Fibroblast of skin of left biceps (primary cell): Measurements from ENCODE around the gene RNF207.

Experiments
- DNase-seq, 2 experiments: peaks; one replicate each; pipeline ENCODE4 v3.0.0-alpha.2; 2013; ENCODE audit warnings: low read depth in 2 of 2

The RNF207 gene

DNA sequence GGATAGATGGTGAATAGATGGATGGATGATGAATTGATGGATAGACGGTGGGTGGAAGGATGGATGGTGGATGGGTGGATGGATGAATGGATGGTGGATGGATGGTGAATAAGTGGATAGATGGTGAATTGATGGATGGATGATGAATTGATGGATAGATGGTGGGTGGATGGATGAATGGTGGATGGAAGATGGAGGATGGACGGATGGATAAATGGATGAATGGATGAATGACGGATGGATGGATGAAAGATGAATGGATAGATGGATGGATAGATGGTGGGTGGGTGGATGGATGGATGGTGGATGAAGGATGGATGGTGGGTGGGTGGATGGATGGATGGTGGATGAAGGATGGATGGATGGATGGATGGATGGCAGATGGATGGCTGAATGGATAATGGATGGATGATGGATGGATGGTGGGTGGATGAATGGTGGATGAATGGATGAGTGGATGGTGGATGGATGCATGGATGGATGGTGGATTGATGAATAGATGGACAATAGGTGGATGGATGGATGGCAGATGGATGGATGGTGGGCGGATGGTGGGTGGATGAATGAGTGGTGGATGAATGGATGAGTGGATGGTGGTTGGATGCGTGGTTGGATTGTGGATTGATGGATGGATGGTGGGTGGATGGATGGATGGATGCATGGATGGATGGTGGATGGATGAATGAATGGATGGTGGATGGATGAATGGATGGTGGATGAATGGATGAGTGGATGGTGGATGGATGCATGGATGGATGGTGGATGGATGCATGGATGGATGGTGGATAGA is 31.1 kb upstream of the RNF207 start:
- no peak for DNase-seq

DNA sequence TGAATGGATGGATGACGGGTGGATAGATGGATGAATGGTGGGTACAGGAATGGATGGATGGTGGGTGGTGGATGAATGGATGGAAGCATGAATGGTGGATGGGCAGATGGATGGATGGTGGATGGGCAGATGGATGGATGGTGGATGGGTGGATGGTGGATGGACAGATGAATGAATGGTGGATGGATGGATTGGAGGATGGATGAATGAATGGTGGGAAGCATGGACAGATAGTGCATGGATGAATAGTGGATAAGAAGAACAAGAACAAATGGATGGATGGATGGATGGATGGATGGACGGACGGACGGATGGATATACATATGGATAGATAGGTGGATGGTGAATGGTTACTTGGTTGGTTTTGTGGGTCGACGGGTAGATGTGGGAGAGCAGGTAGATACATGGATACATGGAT is 30.5 kb upstream of the RNF207 start:
- no peak for DNase-seq

DNA sequence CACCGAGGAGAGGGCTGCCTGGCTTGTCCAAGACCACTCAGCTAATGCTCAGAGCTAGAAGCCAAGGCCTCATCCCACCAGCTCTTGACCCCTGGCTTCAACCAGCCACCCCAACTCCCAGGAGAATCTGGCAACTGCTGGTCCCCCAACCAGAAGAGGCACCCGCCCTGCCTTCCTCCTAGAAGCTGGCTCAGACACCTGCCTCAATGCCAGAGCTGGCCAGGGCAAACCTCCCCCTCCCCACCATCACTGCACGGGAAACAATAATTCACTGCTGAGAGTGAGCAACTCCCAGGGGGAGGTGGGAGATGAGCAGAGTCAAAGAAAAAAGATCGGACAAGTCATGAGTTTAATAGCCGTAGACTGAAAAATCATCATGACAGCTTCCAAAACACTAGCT is 29.1 kb upstream of the RNF207 start:
- DNase-seq: no peak

DNA sequence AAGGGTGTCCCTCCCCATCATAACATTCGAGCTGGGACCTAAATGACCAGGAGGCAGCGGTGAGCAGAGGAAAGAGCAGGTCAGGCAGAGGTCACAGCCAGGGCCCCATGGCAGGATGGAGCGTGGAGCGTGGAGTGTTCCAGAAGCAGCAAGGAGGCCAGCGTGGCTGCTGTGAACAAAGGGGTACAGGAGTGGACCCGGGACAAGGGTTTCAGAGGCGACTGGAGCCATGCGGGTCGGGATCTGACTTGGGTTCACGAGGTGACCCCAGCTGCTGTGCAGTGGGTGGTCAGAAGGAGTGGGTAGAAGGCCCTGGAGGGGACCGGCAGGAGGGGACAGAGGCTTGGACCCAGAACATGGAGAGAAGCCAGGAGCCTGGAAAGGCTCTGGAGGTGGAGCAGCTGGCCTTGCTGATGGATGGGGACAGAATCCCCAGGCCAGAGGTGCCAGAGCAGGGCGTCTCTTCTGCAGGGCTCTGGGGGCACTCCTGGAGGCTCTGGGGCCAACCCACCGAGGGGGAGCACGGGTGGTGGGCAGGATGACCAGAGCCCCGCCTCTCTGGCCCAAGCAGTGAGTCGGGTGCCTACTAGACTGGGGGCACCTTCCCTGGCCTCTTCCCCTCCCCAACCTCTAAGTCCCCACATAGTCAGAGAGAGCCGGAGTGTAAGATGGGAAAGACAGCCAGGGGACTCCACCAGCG is 28.1 kb upstream of the RNF207 start:
- DNase-seq: no peak

DNA sequence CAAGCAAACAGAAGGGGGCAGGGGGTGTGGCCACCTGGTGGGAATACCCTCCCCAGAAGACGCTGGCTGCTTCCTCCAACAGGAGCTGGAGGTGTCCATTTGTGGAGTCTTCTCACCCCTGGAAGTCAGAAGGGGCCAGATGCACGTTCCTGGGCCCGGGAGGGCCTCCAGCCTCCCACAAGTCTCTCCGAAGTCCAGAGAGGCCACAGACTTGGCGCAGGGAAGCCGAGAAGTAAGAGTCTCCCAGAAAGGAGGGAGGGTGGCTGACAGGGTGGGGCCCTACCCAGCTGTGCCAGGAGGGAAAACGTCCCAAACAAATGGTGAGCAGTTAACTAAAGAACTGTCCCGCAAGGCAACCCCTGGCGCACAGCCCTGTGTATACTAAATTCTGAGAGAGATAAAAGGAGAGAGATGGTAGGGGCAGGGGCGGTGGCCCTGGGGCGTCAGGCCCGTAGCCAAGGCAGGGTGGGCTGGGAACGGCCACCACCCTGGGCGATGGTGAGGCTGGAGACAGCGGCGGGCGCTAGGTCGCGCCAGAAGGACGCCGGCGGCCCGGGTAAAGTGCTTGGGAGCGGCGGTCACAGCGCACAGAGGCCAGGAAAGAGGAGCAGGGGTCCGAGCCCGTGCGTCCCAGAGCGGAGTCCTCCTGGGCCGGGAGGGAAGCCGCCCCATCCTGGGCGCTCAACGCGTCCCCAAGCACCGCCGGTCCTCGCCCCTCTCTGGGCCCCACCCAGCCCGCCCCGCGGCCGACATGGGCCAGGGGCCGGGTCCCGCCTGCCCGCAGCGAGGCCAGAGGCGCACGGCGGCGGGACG is 27.0 kb upstream of the RNF207 start:
- no peak for DNase-seq

DNA sequence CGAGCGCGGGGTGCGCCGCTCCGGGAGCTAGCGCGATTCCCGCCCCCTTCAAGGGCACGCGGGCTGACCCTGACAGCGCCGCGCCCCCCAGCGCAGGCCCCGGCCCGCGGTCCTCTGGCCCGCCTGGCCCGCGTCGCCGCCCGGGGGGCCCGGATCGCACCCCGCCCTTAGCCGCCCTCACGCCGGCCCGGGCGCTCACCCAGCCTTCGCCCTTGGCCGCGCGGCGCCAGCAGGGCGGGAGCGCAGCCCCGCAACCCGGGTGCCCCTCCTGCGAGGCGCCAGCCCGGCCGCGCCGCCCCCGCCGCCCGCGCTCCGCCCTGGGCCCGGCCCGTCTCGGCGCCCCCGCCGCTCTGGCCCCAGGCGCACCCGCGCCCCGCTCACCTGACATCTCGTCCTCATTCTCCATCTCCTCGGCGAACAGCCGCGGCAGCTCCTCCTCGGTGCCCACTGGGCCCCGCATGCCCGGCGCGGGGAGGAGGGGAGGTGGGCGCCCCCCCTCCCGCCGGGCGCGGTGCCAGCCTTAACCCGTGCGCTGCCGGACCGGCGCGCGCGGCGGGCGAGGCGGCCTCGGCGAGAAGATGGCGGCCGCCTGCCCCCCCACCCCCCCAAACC is 26.2 kb upstream of the RNF207 start:
- no peak for DNase-seq

DNA sequence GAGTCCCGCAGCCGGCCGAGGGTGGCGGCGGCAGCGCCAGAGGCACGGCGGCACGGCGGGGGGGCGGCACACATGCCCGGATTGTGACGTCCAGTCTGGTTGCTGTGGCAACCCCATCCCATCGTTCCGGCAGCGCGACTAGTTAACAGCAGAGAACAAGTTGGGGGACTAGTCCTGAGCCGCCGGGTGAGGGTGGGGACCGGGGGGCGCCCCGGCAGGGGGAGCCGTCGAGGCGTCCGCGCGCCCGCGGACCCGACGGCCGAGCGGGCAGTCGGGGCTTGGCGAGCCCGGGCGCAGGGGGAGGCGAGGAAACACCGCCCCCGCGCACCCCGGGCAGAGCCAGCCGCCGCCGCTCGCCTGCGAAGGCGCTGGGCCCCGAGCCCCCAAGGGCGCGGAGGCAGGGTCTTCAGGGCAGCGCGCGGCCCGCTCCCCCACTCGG is 25.6 kb upstream of the RNF207 start, which contains the start of gene CHD5:
TSS of gene CHD5 (minus strand) at position 54 of the 439 bp plus-strand sequence. CDS start 298 bp downstream, outside the sequence.
- DNase-seq: no peak

DNA sequence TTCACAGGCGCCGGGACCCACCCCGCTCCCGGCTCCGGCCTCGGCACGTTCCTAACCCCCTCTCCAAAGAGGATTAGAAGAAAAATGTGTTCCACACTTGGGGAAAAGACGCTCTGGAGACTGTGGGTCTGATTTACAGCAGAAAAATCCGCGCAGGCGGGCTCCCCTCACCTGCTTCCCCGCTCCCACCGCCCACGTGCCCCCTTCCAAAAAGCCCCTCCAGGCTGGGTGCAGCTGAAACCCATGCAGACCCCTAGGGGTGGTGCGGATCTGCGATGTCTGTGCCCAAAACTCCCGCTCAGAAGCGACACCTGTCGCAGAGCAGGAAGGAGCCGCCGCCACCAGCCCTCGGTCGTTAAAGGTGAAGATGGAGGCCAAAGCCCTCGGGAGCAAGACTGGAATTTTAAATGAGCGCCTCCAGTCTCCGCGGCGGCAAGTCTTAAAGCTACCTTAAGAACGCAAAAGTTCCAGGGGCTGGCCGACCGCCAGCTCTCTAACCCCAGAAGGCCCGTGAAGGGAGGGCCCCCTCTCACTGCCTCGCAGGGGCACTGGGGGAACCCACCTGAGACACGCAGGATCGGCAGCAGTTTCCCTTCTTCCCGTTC is 25.1 kb upstream of the RNF207 start:
- DNase-seq: no peak

DNA sequence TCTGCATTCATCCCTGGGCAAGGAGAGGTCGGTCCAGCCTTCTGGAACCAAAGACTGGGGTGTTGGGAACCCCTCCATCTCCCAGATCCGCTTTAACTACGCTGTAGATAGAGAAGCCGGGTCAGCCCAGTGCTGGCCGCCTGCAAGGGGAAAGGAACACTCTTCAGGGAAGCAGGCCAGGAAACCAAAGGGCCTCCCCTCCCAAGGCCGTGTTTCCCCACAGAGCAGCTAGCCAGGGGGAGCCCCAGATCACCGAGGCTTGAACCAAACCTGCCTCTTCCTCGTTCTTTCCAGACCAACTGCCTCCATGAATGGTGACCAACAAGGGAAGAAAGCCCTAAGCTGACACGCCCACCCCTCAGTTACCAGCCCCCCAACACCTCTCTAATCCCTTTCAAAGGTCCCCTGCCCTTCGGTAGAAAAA is 24.6 kb upstream of the RNF207 start:
- DNase-seq: no peak

DNA sequence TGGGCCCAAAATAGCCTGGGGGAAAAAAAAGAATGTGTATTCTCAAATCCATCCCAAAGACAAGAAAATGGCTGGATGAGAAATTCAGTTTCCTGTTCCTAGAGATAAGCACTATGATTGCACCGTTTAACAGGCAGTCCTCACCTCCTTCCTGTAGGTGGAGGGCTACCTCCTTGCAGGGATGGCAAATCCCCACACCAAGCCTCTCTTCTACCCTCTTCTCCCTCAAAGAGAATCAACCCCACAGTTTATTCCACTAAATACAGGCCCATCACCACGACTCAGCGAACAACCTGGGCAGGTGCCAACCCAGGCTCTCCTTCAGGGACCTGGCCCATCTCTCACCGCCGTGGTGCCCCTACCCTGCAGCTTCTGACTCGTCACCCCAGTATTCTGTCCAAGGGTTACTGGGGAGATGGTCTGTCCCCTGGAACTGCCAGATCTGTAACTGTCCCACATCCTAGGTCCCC is 22.4 kb upstream of the RNF207 start:
- DNase-seq: no peak

DNA sequence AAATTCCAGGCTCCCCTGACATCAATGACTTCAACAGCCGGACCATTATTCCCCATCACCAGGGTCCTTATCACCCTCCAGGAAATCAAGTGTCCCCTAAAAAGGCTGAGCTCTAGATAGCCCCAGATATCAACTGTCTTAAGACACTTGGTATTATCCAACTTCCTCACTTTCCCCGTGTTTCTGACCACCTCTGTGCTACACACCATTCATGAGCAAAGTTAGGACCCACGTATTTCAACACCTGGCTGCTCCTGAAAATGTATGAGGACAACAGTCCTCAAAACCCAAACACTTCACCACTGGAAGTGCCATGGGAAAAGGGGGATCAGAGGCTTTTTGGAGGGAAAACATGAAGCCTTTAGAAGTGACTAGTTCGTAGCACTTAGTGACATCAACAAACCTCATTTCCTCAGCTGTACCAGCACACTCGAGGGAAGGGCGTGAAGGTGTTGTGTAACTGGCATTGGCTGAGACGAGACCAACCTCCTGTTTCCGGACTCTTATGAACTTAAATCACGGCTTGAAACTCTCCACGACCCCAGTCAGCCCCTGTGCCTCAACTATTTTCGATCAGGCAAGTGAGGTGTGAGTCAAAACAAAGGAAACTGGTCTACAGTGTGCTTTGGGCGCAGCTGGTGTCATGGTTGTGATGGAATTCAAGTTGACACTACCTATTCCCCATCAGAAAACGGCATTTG is 21.7 kb upstream of the RNF207 start:
- no peak for DNase-seq

DNA sequence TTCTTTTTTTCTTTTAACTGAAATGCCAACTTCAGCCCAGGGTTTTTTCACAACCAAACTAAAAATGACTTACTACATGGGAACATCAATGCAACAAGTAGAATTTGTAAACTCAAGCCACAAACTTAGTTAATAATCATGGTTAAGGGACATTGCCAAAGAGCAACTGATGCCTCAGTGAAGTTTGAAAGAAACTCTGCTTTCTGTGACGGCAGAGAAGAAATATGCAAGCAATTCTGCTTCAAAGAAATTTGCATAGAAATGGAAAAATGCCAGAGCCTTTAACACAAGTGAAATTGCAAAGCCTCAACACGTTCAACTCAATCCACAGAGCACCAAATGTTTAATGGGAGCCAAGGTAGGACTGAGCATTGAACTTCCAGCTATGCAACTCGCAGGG is 20.8 kb upstream of the RNF207 start:
- DNase-seq: peak; percentile 74

DNA sequence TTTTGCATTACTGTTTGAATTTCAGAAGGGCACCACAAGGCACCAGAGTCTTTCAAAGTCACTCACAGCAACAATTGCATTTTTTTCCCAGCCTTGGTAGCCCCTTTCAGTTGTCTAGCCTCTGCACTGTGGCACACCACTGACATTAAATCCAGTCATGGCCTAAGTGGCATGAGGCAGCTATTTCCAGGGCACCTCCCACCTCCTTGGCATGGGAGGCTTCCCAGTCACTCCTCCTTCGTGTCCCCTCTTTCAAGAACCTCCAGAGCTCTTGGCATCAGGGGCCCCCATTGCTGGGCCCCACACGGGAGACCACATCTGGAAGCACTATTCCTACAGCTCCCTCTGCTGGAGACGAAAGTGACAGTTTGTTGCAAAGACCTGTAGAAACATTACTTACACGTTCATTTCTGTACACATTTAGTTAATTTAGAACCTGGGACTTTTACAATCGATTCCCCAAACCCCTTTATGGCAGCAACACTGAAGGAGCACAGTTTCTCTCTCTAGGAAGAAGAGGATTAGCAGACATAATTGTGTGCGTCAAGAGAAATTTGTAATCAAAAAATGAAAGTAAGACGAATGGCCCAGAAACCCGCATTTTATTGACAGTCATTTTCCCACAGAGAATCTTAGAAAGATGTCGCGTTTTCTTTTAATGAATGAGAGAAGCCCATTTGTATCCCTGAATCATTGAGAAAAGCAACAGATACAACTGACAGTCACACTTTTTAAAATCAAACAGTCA is 20.1 kb upstream of the RNF207 start:
- no peak for DNase-seq

DNA sequence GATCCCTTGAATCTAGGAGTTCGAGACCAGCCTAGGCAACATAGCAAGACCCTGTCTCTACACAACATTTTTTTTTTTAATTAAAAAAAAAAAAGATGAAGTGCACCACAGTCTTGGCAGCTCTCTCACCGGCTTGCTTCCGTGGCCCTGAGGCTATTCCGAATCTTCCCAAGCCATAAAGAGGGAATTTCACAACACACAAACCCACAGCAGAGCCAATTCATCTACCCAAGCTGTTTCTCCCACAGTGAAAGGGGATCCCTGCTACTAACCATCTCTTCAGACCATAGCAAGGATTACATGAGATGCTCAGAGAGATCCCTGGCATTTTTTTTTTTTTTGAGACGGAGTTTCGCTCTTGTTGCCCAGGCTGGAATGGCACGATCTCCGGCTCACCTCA is 17.5 kb upstream of the RNF207 start:
- no peak for DNase-seq

DNA sequence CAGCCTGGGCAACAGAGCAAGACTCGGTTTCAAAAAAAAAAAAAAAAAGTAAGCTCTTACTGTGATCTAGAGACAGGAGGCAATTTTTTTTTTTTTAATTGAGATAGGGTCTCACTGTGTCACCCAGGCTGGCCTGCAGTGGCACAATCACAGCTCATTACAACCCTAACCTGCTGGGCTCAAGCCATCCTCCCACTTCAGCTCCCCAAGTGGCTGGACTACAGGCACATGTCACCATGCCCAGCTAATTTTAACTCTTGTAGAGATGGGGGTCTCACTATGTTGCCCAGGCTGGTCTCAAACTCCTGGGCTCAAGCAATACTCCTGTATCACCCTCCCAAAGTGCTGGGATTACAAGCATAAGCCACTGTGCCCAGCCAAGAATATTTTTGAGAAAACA is 14.0 kb upstream of the RNF207 start:
- DNase-seq: no peak

DNA sequence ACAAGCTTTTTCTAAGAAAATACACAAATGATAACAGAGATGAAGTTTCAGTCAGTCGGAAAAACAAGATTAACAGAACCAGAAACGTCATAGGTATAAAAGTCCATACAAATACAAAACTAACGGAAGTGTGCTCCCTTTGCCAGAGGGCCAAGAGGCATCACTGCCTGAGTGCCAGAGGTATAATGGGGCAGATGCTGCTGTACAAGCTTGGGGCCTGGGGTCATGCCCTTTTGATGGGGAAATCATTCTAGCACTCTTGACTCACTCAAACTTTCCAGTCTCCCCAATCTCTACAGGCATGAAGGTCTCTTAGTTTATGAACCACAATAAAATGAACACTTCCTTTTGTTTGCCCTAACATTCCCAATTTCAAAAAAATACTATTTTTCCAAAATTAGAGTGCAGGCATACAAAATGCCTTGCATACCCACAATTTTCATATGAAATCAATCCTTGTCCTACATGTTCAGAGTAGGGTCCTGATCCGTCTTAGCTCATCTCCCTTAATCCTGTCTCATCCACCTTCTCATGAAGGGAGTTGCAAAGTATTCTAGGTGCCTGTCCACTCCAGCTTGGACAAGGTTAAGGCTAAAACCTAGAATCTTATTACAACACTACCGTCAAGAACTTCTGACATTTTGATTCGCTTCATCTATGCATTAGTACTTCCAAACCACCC is 8.0 kb upstream of the RNF207 start:
- DNase-seq: no peak

DNA sequence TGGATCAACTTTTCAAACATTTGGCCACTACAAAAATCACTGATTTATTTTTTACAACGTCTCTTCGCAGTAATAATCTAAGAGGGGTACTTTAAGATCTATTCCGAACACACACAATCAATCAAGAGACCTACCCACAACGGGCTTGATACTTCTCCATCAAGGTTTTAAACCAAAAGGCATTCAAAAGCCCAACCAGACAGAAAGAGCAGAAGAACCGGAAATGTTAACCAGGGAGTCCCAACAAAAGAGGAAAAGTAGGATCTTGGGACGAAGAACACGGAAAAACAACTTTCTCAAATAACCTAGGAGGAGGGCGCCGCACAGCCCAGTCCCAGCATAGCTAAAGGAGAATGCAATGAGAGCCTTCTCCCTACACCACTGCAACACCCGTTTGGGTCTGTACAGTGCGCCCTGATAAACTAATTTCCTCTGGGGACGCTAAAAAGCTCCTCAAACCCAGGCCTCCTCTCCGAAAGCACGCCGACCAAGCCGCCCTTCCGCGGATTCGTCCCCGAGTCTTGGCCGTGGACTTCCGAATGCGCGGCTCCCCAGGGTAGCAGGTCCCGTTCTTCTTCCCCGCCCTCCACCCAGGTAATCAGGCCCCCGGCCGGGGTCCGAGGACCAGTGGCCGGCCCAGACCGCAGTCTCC is 7.1 kb upstream of the RNF207 start:
- DNase-seq: no peak

DNA sequence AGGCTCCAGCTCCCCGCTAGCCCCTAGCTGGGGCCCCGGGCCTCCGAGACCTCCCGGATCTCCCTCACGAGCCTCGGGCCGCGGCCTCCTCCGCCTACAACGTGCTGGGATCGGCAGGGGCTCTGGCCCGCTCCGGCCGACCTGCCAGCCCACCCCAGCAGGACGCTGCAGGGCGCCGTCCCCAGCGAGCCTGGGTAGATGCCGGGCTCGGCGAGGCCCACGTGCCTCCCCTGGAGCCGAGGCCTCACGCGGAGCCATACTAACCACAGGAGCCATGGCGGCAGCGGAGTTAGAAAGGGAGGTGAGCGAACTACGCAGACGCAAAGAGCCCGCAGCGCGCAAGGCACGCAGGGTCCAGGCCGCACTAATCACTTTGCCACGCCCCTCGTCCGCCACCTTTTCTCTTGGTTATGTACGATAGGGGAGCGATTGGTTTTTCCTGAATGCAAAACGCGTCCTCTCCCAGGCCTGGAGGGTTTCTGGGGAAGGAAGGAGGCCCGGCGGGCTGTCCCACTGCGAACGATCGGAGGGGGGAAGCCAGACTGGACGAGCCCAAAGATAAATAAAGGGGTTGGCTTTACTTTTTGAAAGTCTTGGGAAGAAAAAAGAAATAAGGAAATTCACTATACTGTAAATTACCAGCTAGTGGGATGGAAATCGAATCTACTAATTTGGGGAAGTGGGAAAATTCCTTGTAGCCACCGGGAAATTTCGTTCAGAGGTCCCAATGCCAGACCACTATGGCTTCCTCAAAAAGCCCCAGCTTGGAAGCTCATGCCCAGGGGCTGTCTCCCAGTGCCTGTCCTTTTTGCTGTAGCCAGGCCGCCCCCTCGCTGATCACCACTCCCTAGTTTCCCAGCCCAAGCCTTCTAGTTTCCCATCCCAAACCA is 6.4 kb upstream of the RNF207 start, which contains the start of gene RPL22:
TSS of gene RPL22 (minus strand) at position 298 of the 890 bp plus-strand sequence. CDS start at position 276, 22 bp downstream.
- peak; percentile 99 for DNase-seq
